HCT116 (cell line): ENCODE results near the gene CATSPERZ. TPM values are rescaled to one million over a fixed set of nuclear protein-coding genes. Genes with fewer than 3 reads are reported as not detected.

ENCODE experiments used
- ATAC-seq: fragments of 200-7000 bp; cut with Tn5 transposase; 2 replicates; pipeline ENCODE4 v1.9.1; 2020; ENCODE audit warnings: mild to moderate bottlenecking, moderate library complexity
- BruUV-seq: library from RNA; stranded (reverse); fragments of 400-500 nt; replicated peaks from 2 replicates; lab custom pipeline; 2021; lab: Mats Ljungman, UMichigan
- CTCF ChIA-PET: fragments of 300-600 bp; sonication (Branson Sonifier 250); formaldehyde crosslinking; loops from one replicate; lab custom pipeline; 2021; ENCODE audit warnings: antibody characterized with exemption; lab: Charles Lee
- POLR2A ChIA-PET: fragments of 300-600, 350-600 bp; sonication (Branson Sonifier 250); formaldehyde crosslinking; loops from one replicate; lab custom pipeline; 2021; ENCODE audit warnings: antibody characterized with exemption; lab: Charles Lee
- RAD21 ChIA-PET, 2 experiments: fragments of 300-600 bp; sonication (Branson Sonifier 250); formaldehyde crosslinking; loops; one replicate each; lab custom pipeline; 2023; ENCODE audit warnings: low total read pairs in 2 of 2; ENCODE audit not compliant: uncharacterized antibody in 2 of 2, unreplicated experiment in 2 of 2, low non-redundant PET in 1 of 2; lab: Charles Lee
- DNase-seq: peaks from one replicate; pipeline ENCODE4 v3.0.0-alpha.2; 2010; ENCODE audit warnings: low read depth, low spot score
- H2AFZ ChIP-seq: fragments of 200-600 bp; shearing (Covaris generic), sonication (generic); 2 replicates; pipeline ENCODE4 v1.6.1; 2017; ENCODE audit warnings: low read depth, mixed run types, mixed read lengths, antibody characterized with exemption, low read length; ENCODE audit not compliant: poor library complexity, severe bottlenecking
- H3K27ac ChIP-seq: 2 replicates; pipeline ENCODE4 v1.5.1; 2012; ENCODE audit warnings: low read depth, low read length
- H3K27me3 ChIP-seq: fragments of 200-600 bp; sonication (generic); 2 replicates; pipeline ENCODE4 v1.6.1; 2016; ENCODE audit warnings: mixed run types, low read length, mixed read lengths; ENCODE audit not compliant: insufficient read depth
- H3K36me3 ChIP-seq, 2 experiments: fragments of 200-500 bp in 1 of 2; fragments of 200-600 bp in 1 of 2; sonication (Bioruptor generic) in 1 of 2; sonication (generic) in 1 of 2; 2 replicates each; pipeline versions ENCODE4 v1.5.1 to v1.6.1; 2014 to 2016; ENCODE audit warnings: low read length in 2 of 2, inconsistent platforms in 1 of 2, mixed read lengths in 1 of 2, mixed run types in 1 of 2; ENCODE audit not compliant: insufficient read depth in 2 of 2, control insufficient read depth in 1 of 2
- H3K4me1 ChIP-seq, 2 experiments: fragments of 200-600 bp in 1 of 2; sonication (generic) in 1 of 2; 2 replicates each; pipeline versions ENCODE4 v1.5.1 to v1.6.1; 2012 to 2017; ENCODE audit warnings: low read length in 2 of 2, inconsistent platforms in 1 of 2, mild to moderate bottlenecking in 1 of 2, mixed read lengths in 1 of 2, mixed run types in 1 of 2, moderate library complexity in 1 of 2; ENCODE audit not compliant: insufficient read depth in 2 of 2, control insufficient read depth in 1 of 2
- H3K4me2 ChIP-seq: fragments of 200-600 bp; sonication (generic); 2 replicates; pipeline ENCODE4 v1.6.1; 2017; ENCODE audit warnings: mixed run types, low read length, mixed read lengths
- H3K4me3 ChIP-seq, 2 experiments: fragments of 200-600 bp in 1 of 2; sonication (generic) in 1 of 2; replicated peaks in 1 of 2; 2 replicates each; pipeline ENCODE4 v1.5.1; 2011 to 2016; ENCODE audit warnings: low read length in 2 of 2, control low read depth in 1 of 2, low read depth in 1 of 2, mild to moderate bottlenecking in 1 of 2, mixed read lengths in 1 of 2, mixed run types in 1 of 2
- H3K79me2 ChIP-seq: fragments of 200-600 bp; sonication (generic); 2 replicates; pipeline ENCODE4 v1.6.1; 2017; ENCODE audit warnings: mild to moderate bottlenecking, mixed run types, low read length, moderate library complexity, mixed read lengths; ENCODE audit not compliant: insufficient read depth
- H3K9ac ChIP-seq: fragments of 200-600 bp; sonication (generic); 2 replicates; pipeline ENCODE4 v1.6.1; 2016; ENCODE audit warnings: low read length, mixed read lengths
- H3K9me2 ChIP-seq: fragments of 200-600 bp; sonication (generic), shearing (Covaris generic); 2 replicates; pipeline ENCODE4 v1.6.1; 2017; ENCODE audit warnings: mixed run types, mild to moderate bottlenecking, moderate library complexity; ENCODE audit not compliant: insufficient read depth
- H3K9me3 ChIP-seq, 2 experiments: fragments of 200-500 bp in 1 of 2; fragments of 200-600 bp in 1 of 2; sonication (Bioruptor generic) in 1 of 2; sonication (generic) in 1 of 2; 2 replicates each; pipeline ENCODE4 v1.6.1; 2014 to 2017; ENCODE audit warnings: low read length in 2 of 2, mixed read lengths in 2 of 2, inconsistent platforms in 1 of 2, low read depth in 1 of 2, mild to moderate bottlenecking in 1 of 2, mixed run types in 1 of 2, moderate library complexity in 1 of 2; ENCODE audit not compliant: control insufficient read depth in 1 of 2, insufficient read depth in 1 of 2
- H4K20me1 ChIP-seq: fragments of 200-600 bp; sonication (generic), shearing (Covaris generic); 2 replicates; pipeline ENCODE4 v1.6.1; 2017; ENCODE audit warnings: mixed run types, mild to moderate bottlenecking, moderate library complexity; ENCODE audit not compliant: insufficient read depth
- ATF3 ChIP-seq: IDR thresholded peaks from 2 replicates; pipeline ENCODE4 v1.6.1; 2012
- CBX3 ChIP-seq: IDR thresholded peaks from 2 replicates; pipeline ENCODE4 v1.6.1; 2012; ENCODE audit warnings: low read depth
- CEBPB ChIP-seq: IDR thresholded peaks from 2 replicates; pipeline ENCODE4 v1.6.1; 2012; ENCODE audit warnings: low read depth
- CTCF ChIP-seq, 3 experiments: fragments of 200-600 bp in 1 of 3; sonication (generic) in 1 of 3; IDR thresholded peaks in 2 of 3; conservative IDR thresholded peaks in 1 of 3; 2 replicates each; pipeline ENCODE4 v1.5.1; 2012 to 2017; ENCODE audit warnings: low read depth in 2 of 3, low read length in 2 of 3, antibody characterized with exemption in 1 of 3, borderline replicate concordance in 1 of 3, control low read depth in 1 of 3, mild to moderate bottlenecking in 1 of 3, mixed read lengths in 1 of 3, mixed run types in 1 of 3, moderate library complexity in 1 of 3; ENCODE audit not compliant: insufficient read depth in 1 of 3
- EGR1 ChIP-seq: IDR thresholded peaks from 2 replicates; pipeline ENCODE4 v1.6.1; 2012; ENCODE audit warnings: low read depth
- ELF1 ChIP-seq: IDR thresholded peaks from 2 replicates; pipeline ENCODE4 v1.6.1; 2012; ENCODE audit warnings: low read depth, borderline replicate concordance
- EZH2phosphoT487 ChIP-seq: fragments of 200-600 bp; IDR thresholded peaks from 2 replicates; pipeline ENCODE4 v1.6.1; 2018; ENCODE audit warnings: antibody characterized with exemption, borderline replicate concordance
- FOSL1 ChIP-seq: IDR thresholded peaks from 2 replicates; pipeline ENCODE4 v1.6.1; 2012; ENCODE audit warnings: low read depth
- JUND ChIP-seq: IDR thresholded peaks from 2 replicates; pipeline ENCODE4 v1.6.1; 2012
- MAX ChIP-seq: IDR thresholded peaks from 2 replicates; pipeline ENCODE4 v1.6.1; 2012
- POLR2A ChIP-seq: IDR thresholded peaks from 2 replicates; pipeline ENCODE4 v1.7.0; 2011; ENCODE audit warnings: borderline replicate concordance; ENCODE audit not compliant: insufficient read depth, insufficient read length; ENCODE audit errors: extremely low read depth
- RAD21 ChIP-seq: IDR thresholded peaks from 2 replicates; pipeline ENCODE4 v1.6.1; 2012; ENCODE audit warnings: low read depth, mild to moderate bottlenecking
- REST ChIP-seq: IDR thresholded peaks from 2 replicates; pipeline ENCODE4 v1.6.1; 2012; ENCODE audit warnings: low read depth
- SIN3A ChIP-seq: IDR thresholded peaks from 2 replicates; pipeline ENCODE4 v1.6.1; 2012; ENCODE audit warnings: low read depth
- SRF ChIP-seq: IDR thresholded peaks from 2 replicates; pipeline ENCODE4 v1.6.1; 2012; ENCODE audit warnings: low read depth
- TCF7L2 ChIP-seq: IDR thresholded peaks from 2 replicates; pipeline ENCODE4 v1.7.0; 2011; ENCODE audit warnings: borderline replicate concordance, inconsistent platforms; ENCODE audit not compliant: insufficient read depth, insufficient read length; ENCODE audit errors: extremely low read depth
- ZBTB33 ChIP-seq: IDR thresholded peaks from 2 replicates; pipeline ENCODE4 v1.6.1; 2011; ENCODE audit warnings: mild to moderate bottlenecking, low read length, moderate library complexity; ENCODE audit not compliant: insufficient replicate concordance; ENCODE audit errors: extremely low read depth
- ZNF274 ChIP-seq: fragments of 200-500 bp; sonication (Bioruptor generic); IDR thresholded peaks from 2 replicates; pipeline ENCODE4 v1.6.1; 2014; ENCODE audit warnings: mild to moderate bottlenecking, low read depth, low read length, inconsistent platforms
- intact Hi-C: fragments of 100-400 bp; cut with micrococcal nuclease; formaldehyde crosslinking; loops from 2 replicates; pipeline ENCODE4 v1.10.0; 2022
- total RNA-seq: library from RNA; stranded (reverse); gene quantifications from one replicate; pipeline ENCODE4 v1.2.1, GENCODE V29; 2021; ENCODE audit not compliant: unreplicated experiment

CATSPERZ gene
- total RNA-seq, 1 experiment from 2014 or later: 1.7 TPM

- ChIA-PET POLR2A (no interaction called here), RAD21 (interaction anchor here in 1 of 2 experiments (0.6 kb wide), 1 partner anchor 37 kb away, joined by 4 read pairs; no protein-coding TSS in a partner anchor), CTCF (interaction anchor here (0.6 to 1.3 kb wide), 4 partner anchors 12 to 28 kb away, joined by 3 to 6 read pairs (median 4); partner anchors contain the start of gene TRMT112)
- DNase-seq (no peak), ATAC-seq (no peak)
- Histone ChIP-seq H3K4me3 (no peak overlapping the region), H3K9me3 (no peaks in the 10 kb centered on the region), H3K36me3 (no peaks in the 10 kb centered on the region), H3K9me2 (no peaks in the 10 kb centered on the region), H3K79me2 (no peaks in the 10 kb centered on the region), H3K4me2 (no peak overlapping the region), H2AFZ (no peak overlapping the region), H3K4me1 (peaks cover 8 to 18% of the 10 kb centered on the region in 2 experiments), H3K27ac (no peak overlapping the region), H3K9ac (no peak overlapping the region), H3K27me3 (no peaks in the 10 kb centered on the region), H4K20me1 (no peaks in the 10 kb centered on the region)
- intact Hi-C loops: no loop called here
- BruUV-seq: no TSS peak
- TF ChIP-seq SIN3A (no peak), POLR2A (no peak), SRF (no peak), ZBTB33 (no peak), CTCF (IDR thresholded peaks at IDR 0.05 in 2 of 3, conservative IDR thresholded peaks at IDR 0.05 in 1 of 3; ENCODE audit: borderline replicate concordance in 1 of 3, insufficient read depth in 1 of 3, low read depth in 2 of 3, low read length in 2 of 3) (no peak), RAD21 (no peak), JUND (no peak), CBX3 (no peak), FOSL1 (no peak), TCF7L2 (no peak), CEBPB (no peak), ATF3 (no peak), ZNF274 (no peak), REST (no peak), EZH2phosphoT487 (no peak), ELF1 (no peak), MAX (no peak), EGR1 (no peak)
Observed at GRCh38 chr11:64289002-64289564, 11.1 kb upstream of the CATSPERZ start.
